Stimulated activated CD4-positive, alpha-beta T cell treated with anti-CD3 and anti-CD28 coated beads, Interleukin-12 subunit alpha, Interleukin-12 subunit beta, amount 100 ng/mL, for 4 hours (primary cell): ENCODE measurements around the gene B3GAT1.

Source experiments
- DNase-seq: peaks from one replicate; pipeline ENCODE4 v3.0.0-alpha.2; 2020

B3GAT1 gene

DNA sequence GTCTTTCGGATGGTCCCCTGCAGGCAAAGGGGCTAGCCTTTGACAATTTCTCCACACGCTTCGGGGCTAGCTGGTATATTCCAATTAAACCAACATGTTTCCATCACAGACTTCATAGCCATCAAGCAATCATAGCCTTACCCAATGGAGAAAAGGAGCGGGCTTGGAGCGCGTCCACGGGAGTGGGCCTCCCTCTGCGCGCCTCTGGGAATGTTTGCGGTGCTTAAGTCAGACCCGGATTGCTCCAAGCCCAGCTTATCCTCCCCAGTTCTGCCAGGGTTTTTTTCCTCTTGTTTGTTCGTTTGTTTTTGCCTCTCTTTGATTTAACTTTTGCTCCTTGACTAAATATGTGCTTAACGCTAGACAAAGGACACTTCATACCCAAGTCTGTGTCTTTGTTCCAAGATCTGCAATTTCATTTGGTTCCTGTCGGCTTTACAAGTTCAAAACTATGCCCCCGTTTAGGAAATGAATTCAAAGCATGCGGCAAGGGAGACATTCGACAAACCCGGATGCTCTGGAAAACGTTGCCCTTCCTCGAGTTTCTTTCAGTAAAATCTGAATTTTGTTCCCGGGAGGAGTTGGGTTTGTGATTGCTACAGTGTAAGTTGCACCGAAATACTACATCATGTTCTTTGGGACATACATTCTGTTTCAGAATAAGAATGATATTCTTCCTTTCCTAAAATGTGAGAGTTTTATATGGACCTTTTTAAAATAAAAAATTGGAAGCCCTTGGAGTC is 81.3 kb downstream of the B3GAT1 start:
- DNase-seq: no peak
